Measurements from ENCODE around the gene CDC42SE2.

Gene CDC42SE2

GRCh38 chr5:131431794-131432193 lies 167.9 kb downstream of the CDC42SE2 start:
- no peak overlapping the region for H3K4me3 ChIP-seq (ENCODE audit: low read length)
- DNase-seq (ENCODE audit: low read depth), result no peak
- TF ChIP-seq CTCF (conservative IDR thresholded peaks at IDR 0.05; ENCODE audit: low read depth, low read length), result no peak

DNA sequence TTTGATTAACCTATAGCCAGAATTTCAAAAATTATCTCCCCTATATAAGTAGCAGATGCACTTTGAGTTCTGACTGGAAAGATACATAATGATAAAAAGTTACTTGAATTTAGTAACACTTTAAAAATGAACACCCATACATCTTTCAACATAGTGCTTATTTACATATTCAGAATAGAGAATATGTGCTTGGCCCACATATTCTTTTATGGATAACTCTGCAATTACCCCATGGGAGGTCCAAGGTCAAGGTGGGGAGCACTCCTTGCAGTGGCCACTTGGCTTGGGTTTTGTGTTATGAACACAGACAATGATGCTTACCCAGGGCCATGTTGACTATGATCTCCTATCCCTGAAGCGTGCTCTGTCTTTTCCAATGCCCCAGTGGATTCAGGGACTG lies 169.3 kb downstream of the CDC42SE2 start:
- DNase-seq (ENCODE audit: low read depth), result no peak
- no peak overlapping the region for H3K4me3 ChIP-seq (ENCODE audit: low read length)
- TF ChIP-seq CTCF (conservative IDR thresholded peaks at IDR 0.05; ENCODE audit: low read depth, low read length), result no peak

GRCh38 chr5:131436081-131436480 lies 172.2 kb downstream of the CDC42SE2 start:
- no peak for TF ChIP-seq CTCF (conservative IDR thresholded peaks at IDR 0.05; ENCODE audit: low read depth, low read length)
- no peak overlapping the region for H3K4me3 ChIP-seq (ENCODE audit: low read length)
- DNase-seq (ENCODE audit: low read depth), result no peak

DNA sequence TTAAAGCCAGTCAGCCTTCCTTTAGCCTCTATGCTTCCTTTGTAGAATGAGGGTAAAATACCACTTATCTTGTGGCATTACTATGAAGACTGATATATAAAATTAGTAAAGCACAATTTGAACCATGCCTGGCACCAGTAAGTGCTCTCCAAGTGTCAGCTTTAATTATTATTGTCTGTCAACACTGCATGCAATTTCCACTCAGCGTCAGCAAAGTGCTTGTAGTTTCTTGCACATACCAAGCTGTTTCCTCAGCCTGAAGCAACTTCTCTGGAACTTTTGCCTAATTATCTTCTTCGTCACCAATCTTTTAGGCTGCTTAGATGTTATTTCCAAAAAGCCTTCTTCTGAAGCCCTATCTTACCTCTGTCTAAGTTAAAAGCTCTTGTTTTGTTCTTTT lies 177.3 kb downstream of the CDC42SE2 start:
- H3K4me3 ChIP-seq (ENCODE audit: low read length), result no peak overlapping the region
- no peak for TF ChIP-seq CTCF (conservative IDR thresholded peaks at IDR 0.05; ENCODE audit: low read depth, low read length)
- DNase-seq (ENCODE audit: low read depth), result no peak

Data from retinal pigment epithelial cell (primary cell).